IPS-18c (cell line): Measurements from ENCODE around the gene PNMA6E.
"Not testable (repeated sequence)": the region's sequence is repeated elsewhere in the genome, so short reads cannot be mapped to it uniquely, and the experiment has no call there.

Source experiments
- H3K4me3 ChIP-seq: 2 replicates; pipeline ENCODE4 v1.7.0; 2013; ENCODE audit warnings: low read depth, mild to moderate bottlenecking, low read length, moderate library complexity; ENCODE audit not compliant: insufficient read depth
- H3K9me3 ChIP-seq: one replicate; pipeline ENCODE4 v1.6.1; 2013; ENCODE audit warnings: mild to moderate bottlenecking, low read length, moderate library complexity; ENCODE audit not compliant: control insufficient read depth, insufficient read depth

The PNMA6E gene

DNA sequence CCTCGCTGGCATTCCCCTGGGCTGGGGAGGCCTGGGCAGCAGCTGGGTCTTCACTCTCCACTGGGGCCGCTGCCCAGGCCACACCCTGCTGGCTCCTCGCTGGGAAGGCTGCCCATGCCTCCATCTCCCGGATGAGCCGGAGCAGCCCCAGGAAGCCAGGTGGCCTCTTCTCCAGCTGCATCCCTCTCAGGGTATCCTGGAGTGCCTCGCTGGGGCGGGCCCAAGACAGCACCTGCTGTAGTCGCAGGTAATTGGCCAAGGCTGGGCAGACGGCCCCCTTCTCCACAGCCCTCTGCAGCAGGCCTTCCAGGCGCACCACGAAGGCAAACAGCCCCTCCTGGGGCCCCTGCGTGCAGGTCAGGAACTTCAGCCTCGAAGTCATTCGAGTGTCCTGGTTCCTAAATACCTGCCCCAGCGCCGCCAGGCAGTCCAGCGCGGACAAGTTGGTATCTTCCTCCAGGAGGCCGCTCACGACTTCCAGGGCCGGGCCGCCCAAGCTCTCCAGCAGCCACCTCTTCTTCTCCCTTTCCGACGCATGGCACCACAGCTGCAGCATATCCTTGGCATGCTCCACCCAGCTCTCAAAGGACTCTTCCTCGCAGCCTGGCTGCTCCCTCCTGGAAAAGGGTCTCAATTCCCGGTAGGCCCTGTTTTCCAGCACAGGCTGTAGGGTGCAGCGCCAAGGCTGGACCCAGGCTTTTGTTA, 3.7 kb downstream of the PNMA6E start:
- Histone ChIP-seq H3K4me3 (no peak overlapping the region), H3K9me3 (peaks cover 9% of the 10 kb centered on the region)

DNA sequence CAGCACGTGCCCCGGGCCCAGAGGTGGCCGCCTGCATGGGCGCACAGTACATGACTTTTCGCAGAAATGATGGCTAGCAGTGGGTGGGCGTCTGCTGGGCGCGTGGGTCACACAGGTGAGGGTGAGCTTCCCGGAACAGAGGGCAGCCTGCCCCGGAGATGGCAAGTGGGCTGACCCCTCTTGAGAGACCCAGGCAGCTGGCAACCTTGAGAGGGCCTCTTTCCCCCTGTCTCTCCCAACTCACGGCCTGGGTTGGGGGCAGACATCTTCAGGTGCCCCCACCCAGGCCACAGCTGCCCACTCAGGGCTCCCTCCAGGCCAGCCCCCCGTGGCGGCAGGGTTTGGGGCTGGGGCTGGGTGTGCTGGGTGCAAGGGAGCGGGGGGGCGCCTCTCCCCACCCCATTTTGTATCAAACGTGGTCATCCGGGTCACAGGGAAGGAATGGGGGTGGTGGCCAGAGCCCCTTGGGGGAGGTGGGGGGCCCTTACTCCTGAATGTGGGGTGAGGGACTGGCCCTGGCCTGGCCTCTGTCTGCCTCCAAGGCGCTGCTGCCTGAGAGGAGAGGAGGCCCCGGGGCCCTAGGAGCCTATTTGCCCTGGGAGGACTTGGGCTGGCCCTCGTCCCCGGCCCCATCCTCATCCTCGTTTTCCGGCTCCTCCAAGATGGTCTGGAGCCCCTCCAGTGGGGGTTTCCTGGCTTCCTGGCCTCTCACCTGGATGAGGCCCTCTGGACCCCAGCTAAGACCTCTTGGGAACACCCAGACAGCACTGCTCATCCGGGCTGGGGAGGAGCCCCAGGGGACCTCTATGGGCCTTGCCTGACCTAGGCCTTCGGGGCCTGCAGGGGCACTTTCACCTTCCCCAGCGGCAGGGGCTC, 4.6 kb downstream of the PNMA6E start:
- no peak overlapping the region for H3K4me3 ChIP-seq
- H3K9me3 ChIP-seq = peaks cover 14% of the 10 kb centered on the region

DNA sequence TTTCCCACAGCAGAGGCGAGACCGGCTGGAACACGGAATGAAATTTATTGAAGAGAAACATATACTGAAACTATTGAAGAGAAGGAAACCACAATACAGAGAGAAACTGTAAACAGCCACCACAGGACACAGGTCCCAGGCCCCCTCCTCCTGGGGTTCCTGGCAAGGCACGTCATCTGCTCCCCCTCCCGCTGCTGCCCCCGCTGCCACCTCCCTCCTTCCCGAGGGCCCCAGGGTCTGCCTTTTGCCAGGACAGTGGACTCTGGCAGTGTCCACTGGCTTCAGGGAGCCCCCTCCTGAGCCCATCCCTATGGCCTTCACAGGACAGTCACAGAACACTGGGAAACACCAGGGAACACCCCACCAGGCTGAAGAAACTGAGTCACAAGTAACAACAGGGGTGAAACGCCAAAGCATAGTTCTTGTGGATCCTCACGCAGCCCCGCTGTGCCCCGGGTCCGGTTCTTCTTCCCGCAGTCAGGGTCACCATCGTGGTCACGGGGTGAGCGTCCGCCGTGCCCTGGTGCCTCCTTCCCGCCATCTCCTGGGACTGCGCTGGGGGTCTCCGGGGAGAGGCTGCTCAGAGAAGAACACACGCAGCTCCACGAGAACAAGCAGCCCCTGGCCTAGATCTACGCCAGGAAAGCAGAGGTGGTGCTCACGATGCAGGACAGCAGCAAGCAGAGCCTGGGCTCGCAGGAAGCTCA, 5.4 kb downstream of the PNMA6E start:
- Histone ChIP-seq H3K9me3 (peaks cover 19% of the 10 kb centered on the region), H3K4me3 (no peak overlapping the region)

DNA sequence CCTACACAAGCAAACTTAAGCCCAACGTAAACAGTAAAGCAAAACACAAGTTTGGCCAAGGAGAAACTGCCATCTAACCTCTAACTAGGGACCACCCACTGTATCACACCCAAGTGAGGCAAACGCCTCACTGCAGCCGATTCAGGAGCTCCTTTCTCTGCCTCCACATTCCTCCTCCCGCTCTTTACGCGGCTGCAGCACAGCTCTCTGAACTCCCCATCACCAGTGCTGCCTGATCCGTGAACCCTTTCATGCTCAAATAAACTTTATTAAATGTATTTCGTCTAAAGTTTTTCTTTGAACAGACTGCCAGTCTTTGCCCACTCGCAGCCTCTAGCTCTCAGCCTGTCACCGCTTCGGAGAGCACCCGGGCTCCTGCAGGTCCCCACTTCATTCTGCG, 6.5 kb downstream of the PNMA6E start:
- peaks cover 22% of the 10 kb centered on the region for H3K9me3 ChIP-seq

DNA sequence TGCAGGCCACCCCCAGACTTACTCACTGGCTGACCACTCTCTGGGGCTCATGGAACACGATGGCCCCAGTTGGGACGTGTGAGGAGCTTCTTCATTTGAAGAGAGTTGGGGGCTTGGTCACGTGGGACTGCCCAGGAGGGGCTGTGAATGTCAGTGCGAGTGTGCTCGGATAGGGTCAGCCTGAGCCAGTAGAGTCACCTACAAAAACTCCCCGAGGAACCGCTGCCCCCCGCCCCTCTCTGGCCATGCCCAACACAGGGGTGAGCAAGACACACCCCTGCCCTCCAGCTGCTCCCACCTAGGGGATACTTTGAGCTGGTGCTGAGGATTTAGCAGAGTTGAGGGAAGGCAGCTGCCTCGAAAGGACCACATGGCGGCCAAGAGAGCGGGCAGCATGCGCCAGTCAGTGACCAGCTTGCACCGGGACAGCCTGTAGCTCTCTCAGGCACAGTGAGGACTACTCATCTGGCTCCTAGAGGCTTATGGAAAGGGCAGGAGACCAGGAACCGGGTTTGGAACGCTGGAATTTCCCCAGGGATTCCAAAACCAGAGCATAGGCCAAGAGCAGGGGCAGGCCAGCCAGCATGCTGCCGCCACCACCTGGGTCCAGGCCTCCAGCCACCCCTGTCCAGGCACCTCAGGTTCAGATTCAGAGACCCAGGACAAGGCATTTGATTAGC, 8.4 kb downstream of the PNMA6E start:
- Histone ChIP-seq H3K9me3 (peaks cover 25% of the 10 kb centered on the region), H3K4me3 (no peak overlapping the region)

More for the DNA sequence above, 6.5 kb downstream of the PNMA6E start:
- H3K4me3 ChIP-seq = no peak overlapping the region

DNA sequence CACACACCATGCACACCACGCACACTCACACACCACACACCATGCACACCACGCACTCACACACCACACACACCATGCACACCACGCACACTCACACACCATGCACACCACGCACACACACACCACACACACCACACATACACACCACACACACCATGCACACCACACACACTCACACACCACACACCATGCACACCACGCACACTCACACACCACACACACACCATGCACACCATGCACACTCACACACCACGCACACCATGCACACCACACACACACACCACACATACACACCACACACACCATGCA, 11.7 kb downstream of the PNMA6E start:
- peaks cover 29% of the 10 kb centered on the region for H3K9me3 ChIP-seq

DNA sequence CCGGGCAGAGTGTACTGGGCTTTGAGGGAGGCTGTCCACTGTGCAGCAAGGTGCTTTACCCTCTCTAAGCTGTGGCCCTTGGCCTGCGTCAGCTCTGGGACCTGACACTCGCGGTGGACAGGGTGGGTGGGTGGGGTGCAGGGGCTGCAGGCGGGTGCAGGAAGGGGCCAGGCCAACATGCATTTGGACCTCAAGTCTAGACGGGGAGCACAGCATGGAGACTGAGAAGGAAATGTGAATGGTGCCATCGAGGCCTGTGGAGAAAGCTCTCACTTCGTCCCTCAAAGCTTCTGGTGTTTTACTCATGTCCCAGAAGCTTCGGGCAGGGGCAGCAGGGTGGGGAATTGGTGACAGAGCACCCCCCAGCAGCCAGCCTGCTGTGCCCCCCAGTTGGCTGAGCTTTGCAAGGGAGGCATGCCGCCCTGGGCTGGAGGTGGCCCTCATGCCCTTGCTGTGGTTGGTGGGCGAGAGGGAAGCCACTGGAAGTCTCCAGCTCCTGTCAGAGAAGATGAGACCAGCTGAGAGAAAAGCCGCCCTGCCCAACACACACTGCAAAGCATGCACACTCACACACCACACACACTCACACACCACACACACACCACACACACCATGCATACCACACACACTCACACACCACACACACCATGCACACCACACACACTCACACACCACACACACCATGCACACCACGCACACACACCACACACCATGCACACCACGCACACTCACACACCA, 12.3 kb downstream of the PNMA6E start:
- Histone ChIP-seq H3K9me3 (peaks cover 34% of the 10 kb centered on the region), H3K4me3 (no peak overlapping the region)

More for the DNA sequence above, 11.7 kb downstream of the PNMA6E start:
- not testable (repeated sequence) for H3K4me3 ChIP-seq

DNA sequence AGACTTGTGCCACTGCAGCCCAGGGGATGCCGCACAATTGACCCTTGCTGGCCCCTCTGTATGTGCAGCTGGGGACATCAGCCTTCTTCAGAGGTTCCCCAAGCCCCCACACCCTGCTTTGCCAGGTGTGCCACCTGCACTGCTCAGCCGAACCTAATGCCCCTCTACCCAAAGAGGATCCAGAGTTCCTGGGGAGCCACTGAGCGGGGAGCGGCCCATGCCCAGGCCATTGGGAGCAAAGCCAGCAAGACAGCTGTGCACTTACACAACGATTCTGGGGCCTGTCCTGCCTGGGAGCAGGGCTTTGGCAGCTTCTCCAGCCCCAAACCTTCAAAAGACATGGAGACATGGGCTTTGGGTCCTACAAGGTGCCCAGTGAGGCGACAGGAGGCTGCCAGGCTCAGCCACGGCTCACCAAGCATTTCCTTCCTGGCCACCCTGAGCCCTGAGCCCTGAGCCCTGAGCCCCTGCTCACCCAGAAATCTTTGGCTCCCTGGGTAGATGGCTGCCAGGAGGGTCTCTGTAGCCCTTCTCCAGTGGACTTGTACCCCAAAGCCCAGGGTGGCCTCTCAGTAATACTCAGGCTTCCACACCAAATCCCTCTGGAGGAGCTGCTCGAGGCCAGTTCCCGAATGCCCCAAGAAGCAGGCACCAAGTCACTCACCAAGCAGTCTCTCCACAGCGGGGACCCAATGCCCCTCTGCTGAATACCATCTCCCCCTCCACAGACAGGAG, 13.0 kb downstream of the PNMA6E start:
- Histone ChIP-seq H3K4me3 (no peak overlapping the region), H3K9me3 (peaks cover 32% of the 10 kb centered on the region)

DNA sequence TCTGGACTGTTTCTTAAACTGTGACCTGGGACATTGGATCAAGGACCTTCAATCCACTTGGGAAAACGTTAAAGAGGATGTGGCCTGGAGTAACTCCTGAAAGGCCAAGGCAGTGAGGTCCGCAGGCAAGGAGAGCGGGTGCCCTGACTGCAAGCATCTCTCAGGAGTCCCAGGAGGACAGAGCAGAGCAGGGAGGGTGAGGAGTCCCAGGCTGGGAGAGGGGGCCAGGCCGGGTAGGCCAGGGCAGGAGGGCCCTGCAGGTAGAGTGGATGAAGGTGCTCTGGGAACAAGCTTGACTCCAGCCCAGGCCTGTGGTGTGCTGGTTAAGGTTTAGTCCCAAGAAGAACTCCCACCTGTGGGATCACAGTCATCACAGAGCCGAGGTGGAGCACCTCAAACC, 13.8 kb downstream of the PNMA6E start:
- H3K9me3 ChIP-seq = peaks cover 40% of the 10 kb centered on the region

DNA sequence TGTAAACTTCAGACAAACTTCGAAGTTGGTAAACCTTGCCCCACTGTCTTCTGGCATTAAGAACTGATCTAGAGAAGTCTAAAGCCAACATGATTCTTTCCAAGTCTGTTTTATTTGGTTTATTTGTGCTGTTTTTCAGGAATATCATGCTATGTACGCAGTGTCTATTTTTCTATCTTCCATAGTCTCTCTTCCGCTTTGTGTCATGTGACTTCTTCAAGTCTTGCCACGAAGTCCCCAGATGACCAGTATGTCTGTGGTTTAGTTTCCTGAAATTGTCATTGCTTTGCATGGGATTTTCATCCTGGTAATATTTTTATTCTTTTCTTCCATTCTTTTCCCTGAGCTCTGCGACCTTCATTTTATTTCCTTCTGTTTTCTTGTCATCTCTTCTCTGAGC, 15.1 kb downstream of the PNMA6E start:
- H3K9me3 ChIP-seq = peaks cover 44% of the 10 kb centered on the region

More for the DNA sequence above, 13.8 kb downstream of the PNMA6E start:
- H3K4me3 ChIP-seq = no peak overlapping the region

DNA sequence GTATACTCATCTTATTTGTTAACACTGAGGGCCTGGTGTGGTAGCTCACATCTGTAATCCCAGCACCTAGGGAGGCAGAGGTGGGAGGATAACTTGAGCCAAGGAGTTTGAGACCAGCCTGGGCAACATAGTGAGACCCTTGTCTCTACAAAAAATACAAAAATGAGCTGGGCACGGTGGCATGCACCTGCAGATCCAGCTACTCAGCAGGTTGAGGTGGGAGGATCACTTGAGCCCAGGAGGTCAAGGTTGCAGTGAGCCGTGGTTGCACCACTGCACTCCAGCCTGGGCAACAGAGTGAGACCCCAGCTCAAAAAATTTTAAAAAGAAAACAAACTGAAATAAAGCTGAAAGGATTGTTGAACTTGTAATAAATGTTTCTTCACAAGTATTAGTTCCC, 16.2 kb downstream of the PNMA6E start:
- H3K9me3 ChIP-seq = peaks cover 46% of the 10 kb centered on the region

More for the DNA sequence above, 15.1 kb downstream of the PNMA6E start:
- no peak overlapping the region for H3K4me3 ChIP-seq

DNA sequence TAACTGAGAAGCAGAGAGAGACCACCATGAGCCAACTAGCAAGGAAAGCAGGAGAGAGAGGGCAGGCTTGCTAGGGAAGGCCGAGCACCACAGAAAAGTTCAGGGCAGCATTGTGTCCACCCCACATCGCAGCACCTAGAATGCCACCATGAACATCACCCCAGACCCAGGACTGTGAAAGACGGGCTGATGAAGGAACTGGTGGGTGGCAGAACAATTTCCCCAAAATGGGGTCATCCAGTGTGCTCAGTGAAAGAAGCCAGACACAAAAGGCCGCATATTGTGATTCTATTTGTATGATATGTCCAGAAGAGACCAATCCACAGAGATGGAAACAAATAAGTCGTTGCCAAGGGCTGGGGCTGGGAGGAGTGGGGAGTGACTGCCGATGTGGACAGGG, 16.8 kb downstream of the PNMA6E start:
- no peak overlapping the region for H3K4me3 ChIP-seq
- peaks cover 45% of the 10 kb centered on the region for H3K9me3 ChIP-seq

More for the DNA sequence above, 16.2 kb downstream of the PNMA6E start:
- H3K4me3 ChIP-seq = not testable (repeated sequence)

DNA sequence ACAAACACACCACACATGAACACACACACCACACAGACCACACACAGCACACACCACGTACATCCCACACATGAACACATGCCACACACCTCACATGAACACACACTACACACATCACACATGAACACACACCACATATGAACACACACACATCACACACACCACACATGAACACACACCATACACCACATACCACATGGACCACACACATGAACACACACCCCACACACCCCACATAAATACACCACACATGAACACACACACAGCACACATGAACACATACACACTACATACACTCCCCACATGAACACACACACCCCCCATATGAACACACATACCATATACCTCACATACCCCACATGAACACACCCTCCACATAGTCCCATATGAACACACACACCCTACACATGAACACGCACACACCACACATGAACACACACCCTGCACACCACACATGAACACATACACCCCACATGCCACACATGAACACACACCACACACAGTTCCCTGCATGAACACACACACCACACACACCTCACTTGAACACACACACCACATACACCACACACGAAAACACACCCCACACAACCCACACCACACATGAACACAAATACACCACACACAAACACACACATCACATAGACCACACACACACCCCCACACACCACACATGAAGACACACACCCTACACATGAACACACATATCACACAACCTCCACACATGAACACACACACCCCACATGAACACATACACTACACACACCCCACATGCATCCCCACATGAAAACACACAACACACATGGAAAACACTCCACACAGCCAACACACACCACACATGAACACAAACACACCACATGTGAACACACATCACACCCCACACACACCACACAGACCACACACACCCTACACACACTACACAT, 18.3 kb downstream of the PNMA6E start:
- H3K9me3 ChIP-seq = peaks cover 49% of the 10 kb centered on the region
- H3K4me3 ChIP-seq = peak overlapping the region; percentile 15; the same call in 1 of the 2 replicates

DNA sequence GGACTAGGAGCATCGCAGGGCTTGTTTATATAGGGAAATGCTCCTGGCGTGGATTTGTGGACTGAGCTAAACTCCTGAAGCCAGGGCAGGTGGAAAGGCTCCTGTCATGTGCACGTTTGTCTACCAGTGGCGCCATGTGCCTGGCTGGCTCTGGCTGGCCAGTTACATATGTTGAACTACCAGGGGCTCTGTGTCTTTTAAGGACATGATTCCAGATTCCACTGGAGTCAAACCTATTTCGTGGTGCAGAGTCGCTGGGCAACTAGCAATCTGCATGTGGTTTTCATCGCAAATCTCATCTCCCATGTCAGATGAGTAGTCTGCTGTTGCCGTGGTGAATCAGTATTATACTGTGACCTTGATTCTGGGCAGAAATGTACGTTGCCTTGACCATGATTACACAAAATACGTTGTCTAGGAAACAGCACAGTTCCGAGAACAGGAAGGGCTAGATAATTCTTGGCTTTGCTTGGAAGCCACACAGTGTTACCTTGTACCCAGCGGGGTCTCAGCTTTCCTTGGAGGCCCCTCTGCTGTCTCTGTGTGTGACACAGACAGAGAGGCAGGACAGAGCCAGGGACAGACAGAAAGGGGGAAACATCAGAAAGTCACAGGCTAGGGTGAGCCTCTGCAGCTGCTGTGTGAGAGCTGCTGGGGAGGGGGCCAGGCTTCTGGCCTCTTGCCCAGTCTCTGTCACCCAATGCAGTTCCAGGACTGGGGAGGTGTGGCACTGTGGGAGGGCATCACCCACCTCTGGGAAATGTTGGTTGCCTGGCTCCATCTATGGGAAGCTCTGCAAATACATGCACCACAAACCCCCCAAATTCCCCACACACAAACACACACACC, 19.2 kb downstream of the PNMA6E start:
- Histone ChIP-seq H3K4me3 (no peak overlapping the region; the same call in 1 of the 2 replicates), H3K9me3 (peaks cover 44% of the 10 kb centered on the region)
